ENCODE results near the gene SLC6A20. TPM values are rescaled to one million over a fixed set of nuclear protein-coding genes. Genes with fewer than 3 reads are reported as not detected.

SLC6A20 gene, protein sequence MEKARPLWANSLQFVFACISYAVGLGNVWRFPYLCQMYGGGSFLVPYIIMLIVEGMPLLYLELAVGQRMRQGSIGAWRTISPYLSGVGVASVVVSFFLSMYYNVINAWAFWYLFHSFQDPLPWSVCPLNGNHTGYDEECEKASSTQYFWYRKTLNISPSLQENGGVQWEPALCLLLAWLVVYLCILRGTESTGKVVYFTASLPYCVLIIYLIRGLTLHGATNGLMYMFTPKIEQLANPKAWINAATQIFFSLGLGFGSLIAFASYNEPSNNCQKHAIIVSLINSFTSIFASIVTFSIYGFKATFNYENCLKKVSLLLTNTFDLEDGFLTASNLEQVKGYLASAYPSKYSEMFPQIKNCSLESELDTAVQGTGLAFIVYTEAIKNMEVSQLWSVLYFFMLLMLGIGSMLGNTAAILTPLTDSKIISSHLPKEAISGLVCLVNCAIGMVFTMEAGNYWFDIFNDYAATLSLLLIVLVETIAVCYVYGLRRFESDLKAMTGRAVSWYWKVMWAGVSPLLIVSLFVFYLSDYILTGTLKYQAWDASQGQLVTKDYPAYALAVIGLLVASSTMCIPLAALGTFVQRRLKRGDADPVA
- not detected for total RNA-seq

GRCh38 chr3:45795882-45796765, at the start of gene SLC6A20:
Gene SLC6A20 (minus strand): TSS chr3:45796536. CDS start chr3:45796419, 117 bp downstream.

GRCh38 chr3:45841757-45842491, 45.6 kb upstream of the SLC6A20 start, which contains the start of gene LZTFL1:
Gene LZTFL1 (minus strand): TSS chr3:45842119. CDS start chr3:45841991, 128 bp downstream.

Other genes with a start within 250 kb of the SLC6A20 start
- 10 to 100 TPM; 35.7 to 36.8 TPM for gene LIMD1, start 201.8 kb downstream of the SLC6A20 start, total RNA-seq
- 10 to 100 TPM; 73.1 to 80.3 TPM for gene SACM1L, start 107.1 kb downstream of the SLC6A20 start, total RNA-seq
- 10 to 100 TPM in 1 of 2 experiments, 1 to 10 TPM in 1; 8.4 to 10.3 TPM for gene LZTFL1, start 45.6 kb upstream of the SLC6A20 start, total RNA-seq
- gene CCR9, start 90.0 kb upstream of the SLC6A20 start, total RNA-seq, result not detected
- gene CXCR6, start 146.9 kb upstream of the SLC6A20 start, total RNA-seq, result 1 to 10 TPM; 1.7 TPM
- 10 to 100 TPM; 14.0 to 16.0 TPM for gene FYCO1, start 199.3 kb upstream of the SLC6A20 start, total RNA-seq
- gene XCR1, start 230.9 kb upstream of the SLC6A20 start, total RNA-seq, result not detected

All from activated naive CD4-positive, alpha-beta T cell treated with anti-CD3 and anti-CD28 coated beads, Interleukin-2, amount 10 ng/mL, durations not matched to agents 5 hours and 36 hours (primary cell).